ENCODE data around the gene BRIX1. TPM values are rescaled to one million over a fixed set of nuclear protein-coding genes. Genes with fewer than 3 reads are reported as not detected.
A peak's percentile ranks its signal among the peaks of the same experiment; 100 is the strongest.

BRIX1 gene
- total and polyA plus RNA-seq, 2 of the 4 experiments (the other 2 are of a cell fraction) = 15.1 to 26.1 TPM

DNA sequence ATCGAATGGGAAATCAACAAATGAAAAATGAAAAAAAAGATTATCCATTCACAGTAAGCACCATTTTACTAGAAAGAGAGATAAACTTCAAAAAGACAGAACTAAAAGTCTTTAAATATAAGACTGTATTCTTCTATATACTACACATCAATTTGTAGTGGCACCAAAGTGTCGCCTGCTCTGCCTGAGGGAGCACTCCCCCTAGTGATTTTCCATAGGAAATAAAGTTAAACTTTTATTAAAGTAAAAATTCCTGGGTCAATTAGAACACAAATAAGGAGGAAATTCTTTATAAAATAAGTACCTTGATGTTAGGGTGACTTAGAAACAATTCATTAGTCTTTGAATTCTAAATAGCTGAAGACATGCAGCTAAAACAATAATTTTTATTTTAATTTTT, 9.9 kb upstream of the BRIX1 start:
- Histone ChIP-seq H3K9me3 (ENCODE audit: control insufficient read depth, insufficient read depth, low read length) (no peaks in the 10 kb centered on the region), H3K4me3 (ENCODE audit: insufficient read depth, low read depth, low read length) (no peak overlapping the region), H3K4me1 (ENCODE audit: control insufficient read depth, insufficient read depth, low read length) (no peaks in the 10 kb centered on the region), H3K27me3 (ENCODE audit: control insufficient read depth, insufficient read depth, low read length) (no peaks in the 10 kb centered on the region), H2BK5ac (ENCODE audit: low read depth, low read length, poor library complexity, severe bottlenecking) (no peak overlapping the region), H2BK120ac (ENCODE audit: low read depth, low read length) (no peak overlapping the region), H3K27ac (ENCODE audit: insufficient read depth, low read length) (no peak overlapping the region), H3K56ac (ENCODE audit: extremely low read depth, insufficient read depth, low read length) (no peak overlapping the region), H3K9ac (ENCODE audit: low read depth, low read length) (no peak overlapping the region), H3K36me3 (ENCODE audit: control insufficient read depth, insufficient read depth, low read length) (peaks cover 13% of the 10 kb centered on the region), H4K91ac (ENCODE audit: insufficient read depth, low read depth, low read length) (no peak overlapping the region), H4K20me1 (ENCODE audit: insufficient read depth, low read length) (no peaks in the 10 kb centered on the region), H2AK5ac (ENCODE audit: low read depth, low read length) (no peak overlapping the region), H3K4ac (ENCODE audit: low read depth, low read length) (no peak overlapping the region), H3K23ac (ENCODE audit: low read depth, low read length) (no peak overlapping the region), H2BK20ac (ENCODE audit: low read depth, low read length) (no peak overlapping the region), H3K18ac (ENCODE audit: low read depth, low read length) (no peak overlapping the region), H3K9me1 (ENCODE audit: insufficient read depth, low read length) (no peaks in the 10 kb centered on the region), H3K14ac (replicated peaks; ENCODE audit: low read depth, low read length) (no peak overlapping the region), H3K4me2 (ENCODE audit: low read depth, low read length) (no peak overlapping the region), H4K5ac (ENCODE audit: low read depth, low read length) (no peak overlapping the region), H2BK15ac (ENCODE audit: low read depth, low read length) (no peak overlapping the region), H4K8ac (ENCODE audit: low read depth in 2 of 2, low read length in 2 of 2) (no peak overlapping the region), H3K79me1 (ENCODE audit: low read depth in 1 of 2, low read length in 2 of 2) (peaks cover 14 to 17% of the 10 kb centered on the region in 2 experiments), H2AK9ac (replicated peaks; ENCODE audit: low read depth, low read length, poor library complexity) (no peak overlapping the region), H2AFZ (replicated peaks; ENCODE audit: low read length, poor library complexity) (no peak overlapping the region)
- CTCF ChIA-PET = interaction anchor here (0.6 to 0.7 kb wide), 2 partner anchors 419 to 427 kb away, joined by 3 read pairs; no protein-coding TSS in a partner anchor
- POLR2A ChIA-PET (ENCODE audit: unreplicated experiment) = no interaction called here
- intact Hi-C loops (cut with micrococcal nuclease) (no loop called here), in situ Hi-C loops (cut with MboI; ENCODE audit: low sequenced_read_pairs) (no loop called here), dilution Hi-C loops (cut with HindIII; ENCODE audit: low sequenced_read_pairs, unreplicated experiment) (no loop called here)
- ATAC-seq (ENCODE audit: low read depth) (0 out of 2 replicates have a peak, but pooled peaks have one; percentile 56), DNase-seq (no peak)
- no CpG with 5 or more reads among the region's 2 CpGs for WGBS, 2 experiments (ENCODE audit: extremely low coverage in 2 of 2, insufficient read length in 1 of 2)
- TF ChIP-seq CTCF (conservative IDR thresholded peaks at IDR 0.05; ENCODE audit: low read depth, low read length) (peak; percentile 45), SMC3 (IDR thresholded peaks at IDR 0.05; ENCODE audit: low read depth, low read length) (peak; percentile 22; the same call in 1 of the 2 replicates), RAD21 (IDR thresholded peaks at IDR 0.05; ENCODE audit: low read length) (peak; percentile 43), POLR2A (IDR thresholded peaks at IDR 0.05; ENCODE audit: low read depth, low read length) (no peak), MAZ (IDR thresholded peaks at IDR 0.05; ENCODE audit: borderline replicate concordance, low read depth, low read length) (no peak)
- no TSS peak for BruUV-seq (replicated peaks)
